SK-N-SH (cell line): ENCODE measurements around the gene SMPD3. TPM values are rescaled to one million over a fixed set of nuclear protein-coding genes. Genes with fewer than 3 reads are reported as not detected.

Experiments
- CTCF ChIA-PET: fragments of 300-600, 350-600 bp; formaldehyde crosslinking; extraction: SDS; loops from one replicate; lab custom pipeline; 2021; lab: Yijun Ruan, JAX
- POLR2A ChIA-PET: fragments of 350-600 bp; sonication (Branson Sonifier 250); formaldehyde crosslinking; extraction: SDS; loops from one replicate; lab custom pipeline; 2020; ENCODE audit warnings: antibody characterized with exemption, inconsistent platforms; lab: Yijun Ruan, JAX
- DNase-seq: peaks from one replicate; pipeline ENCODE4 v3.0.0; 2012
- H2AFZ ChIP-seq: fragments of 200-600 bp; sonication (generic); 2 replicates; pipeline ENCODE4 v1.8.1; 2016; ENCODE audit warnings: antibody characterized with exemption, mild to moderate bottlenecking, low read depth
- H3F3A ChIP-seq: fragments of 200-600 bp; sonication (generic); replicated peaks from 2 replicates; pipeline ENCODE3; 2016; ENCODE audit warnings: antibody characterized with exemption, mild to moderate bottlenecking; ENCODE audit not compliant: insufficient read depth
- H3K27ac ChIP-seq, 2 experiments: fragments of 200-500 bp in 1 of 2; fragments of 200-600 bp in 1 of 2; sonication (Bioruptor generic) in 1 of 2; sonication (generic), shearing (Covaris generic) in 1 of 2; 2 replicates each; pipeline versions ENCODE4 v1.5.1 to v1.6.1; 2014 to 2016; ENCODE audit warnings: low read depth in 2 of 2, inconsistent platforms in 1 of 2, low read length in 1 of 2, mild to moderate bottlenecking in 1 of 2, mixed read lengths in 1 of 2
- H3K27me3 ChIP-seq: fragments of 200-600 bp; sonication (generic), shearing (Covaris generic); 2 replicates; pipeline ENCODE4 v1.6.1; 2016; ENCODE audit warnings: mixed run types; ENCODE audit not compliant: insufficient read depth
- H3K36me3 ChIP-seq, 2 experiments: fragments of 200-500 bp in 1 of 2; fragments of 200-600 bp in 1 of 2; sonication (Bioruptor generic) in 1 of 2; sonication (generic) in 1 of 2; replicated peaks in 1 of 2; 2 replicates each; pipeline versions ENCODE3 to v1.5.1; 2014 to 2016; ENCODE audit warnings: low read length in 1 of 2, mild to moderate bottlenecking in 1 of 2; ENCODE audit not compliant: insufficient read depth in 2 of 2, control insufficient read depth in 1 of 2
- H3K4me1 ChIP-seq, 2 experiments: fragments of 200-500 bp in 1 of 2; fragments of 200-600 bp in 1 of 2; sonication (Bioruptor generic) in 1 of 2; sonication (generic), shearing (Covaris generic) in 1 of 2; 2 replicates each; pipeline versions ENCODE4 v1.5.1 to v1.6.1; 2014 to 2016; ENCODE audit warnings: low read depth in 1 of 2, low read length in 1 of 2, mixed run types in 1 of 2; ENCODE audit not compliant: insufficient read depth in 2 of 2, control insufficient read depth in 1 of 2
- H3K4me2 ChIP-seq: fragments of 200-600 bp; sonication (generic), shearing (Covaris generic); 2 replicates; pipeline ENCODE4 v1.6.1; 2017; ENCODE audit warnings: mixed run types
- H3K4me3 ChIP-seq, 2 experiments: fragments of 200-500 bp in 1 of 2; fragments of 200-600 bp in 1 of 2; sonication (Bioruptor generic) in 1 of 2; sonication (generic), shearing (Covaris generic) in 1 of 2; 2 replicates each; pipeline versions ENCODE4 v1.5.1 to v1.8.1; 2014 to 2016; ENCODE audit warnings: low read depth in 2 of 2, inconsistent platforms in 1 of 2, low read length in 1 of 2, mild to moderate bottlenecking in 1 of 2, mixed read lengths in 1 of 2, moderate library complexity in 1 of 2
- H3K79me2 ChIP-seq: fragments of 200-600 bp; sonication (generic); 2 replicates; pipeline ENCODE4 v1.8.1; 2017; ENCODE audit warnings: mild to moderate bottlenecking; ENCODE audit not compliant: insufficient read depth
- H3K9ac ChIP-seq: fragments of 200-600 bp; sonication (generic); 2 replicates; pipeline ENCODE4 v1.6.1; 2017; ENCODE audit warnings: mixed run types
- H3K9me2 ChIP-seq: fragments of 200-600 bp; sonication (generic); 2 replicates; pipeline ENCODE4 v1.6.1; 2017; ENCODE audit warnings: mixed run types
- H3K9me3 ChIP-seq: fragments of 200-600 bp; sonication (generic); 2 replicates; pipeline ENCODE4 v1.6.1; 2017; ENCODE audit warnings: mixed run types, mild to moderate bottlenecking, moderate library complexity
- H4K20me1 ChIP-seq: fragments of 200-600 bp; sonication (generic); 2 replicates; pipeline ENCODE4 v1.6.1; 2017; ENCODE audit warnings: mild to moderate bottlenecking, mixed run types; ENCODE audit not compliant: insufficient read depth
- ELF1 ChIP-seq: IDR thresholded peaks from 2 replicates; pipeline ENCODE4 v1.4.0; 2012
- EP300 ChIP-seq, 2 experiments: IDR thresholded peaks; 2 replicates each; pipeline versions ENCODE4 v1.4.0 to v1.6.1; 2012; ENCODE audit warnings: borderline replicate concordance in 1 of 2, low read depth in 1 of 2, low read length in 1 of 2
- EZH2phosphoT487 ChIP-seq: fragments of 200-600 bp; sonication (generic); IDR thresholded peaks from 2 replicates; pipeline ENCODE4 v1.6.1; 2017; ENCODE audit warnings: low read depth, mixed run types, mild to moderate bottlenecking, antibody characterized with exemption, moderate library complexity, borderline replicate concordance
- FOXM1 ChIP-seq: IDR thresholded peaks from 2 replicates; pipeline ENCODE4 v1.4.0; 2012; ENCODE audit warnings: low read depth, mild to moderate bottlenecking
- GABPA ChIP-seq: IDR thresholded peaks from 2 replicates; pipeline ENCODE4 v1.4.0; 2012; ENCODE audit warnings: low read depth, mild to moderate bottlenecking
- IRF3 ChIP-seq: fragments of 150-350 bp; IDR thresholded peaks from 2 replicates; pipeline ENCODE4 v1.6.1; 2016; ENCODE audit warnings: mild to moderate bottlenecking, low read depth, low read length
- MEF2A ChIP-seq: IDR thresholded peaks from 2 replicates; pipeline ENCODE4 v1.4.0; 2012; ENCODE audit warnings: low read depth, borderline replicate concordance
- NRF1 ChIP-seq: IDR thresholded peaks from 2 replicates; pipeline ENCODE4 v1.6.1; 2012; ENCODE audit warnings: low read depth, mild to moderate bottlenecking, low read length
- RCOR1 ChIP-seq: fragments of 150-350 bp; IDR thresholded peaks from 2 replicates; pipeline ENCODE4 v1.6.1; 2017; ENCODE audit warnings: antibody characterized with exemption, low read length
- REST ChIP-seq: IDR thresholded peaks from 2 replicates; pipeline ENCODE4 v1.6.1; 2012; ENCODE audit warnings: mild to moderate bottlenecking, low read depth, low read length, moderate library complexity
- RFX5 ChIP-seq: IDR thresholded peaks from 2 replicates; pipeline ENCODE4 v1.6.1; 2012; ENCODE audit warnings: mild to moderate bottlenecking, improper control_type of control experiment, low read length
- SMC3 ChIP-seq: IDR thresholded peaks from 2 replicates; pipeline ENCODE4 v1.6.1; 2012; ENCODE audit warnings: low read depth, low read length, improper control_type of control experiment
- TAF1 ChIP-seq: IDR thresholded peaks from 2 replicates; pipeline ENCODE4 v1.6.1; 2012; ENCODE audit warnings: low read depth, mild to moderate bottlenecking, low read length, moderate library complexity, borderline replicate concordance
- TCF12 ChIP-seq: IDR thresholded peaks from 2 replicates; pipeline ENCODE4 v1.4.0; 2012
- TEAD4 ChIP-seq: IDR thresholded peaks from 2 replicates; pipeline ENCODE4 v1.4.0; 2012; ENCODE audit warnings: mild to moderate bottlenecking, borderline replicate concordance; ENCODE audit not compliant: insufficient read depth
- YY1 ChIP-seq: IDR thresholded peaks from 2 replicates; pipeline ENCODE4 v1.4.0; 2012; ENCODE audit warnings: low read depth, mild to moderate bottlenecking
- ZBTB33 ChIP-seq: IDR thresholded peaks from 2 replicates; pipeline ENCODE4 v1.4.0; 2012; ENCODE audit warnings: low read depth, borderline replicate concordance
- WGBS: methylation state at CpG from one replicate; pipeline ENCODE4 v1.1.6; 2017; ENCODE audit warnings: low lambda C conversion rate; 5-methylcytosine and 5-hydroxymethylcytosine counted together
- polyA plus RNA-seq, 3 experiments: library from polyadenylated mRNA; depleted of rRNA; stranded (reverse); fragments of >200 nt; gene quantifications; 2 replicates each; pipeline ENCODE4 v1.2.3, GENCODE V29; 2012

SMPD3 gene
- polyA plus RNA-seq, 1 of the 3 experiments (the other 2 are of a cell fraction) = 0.38 TPM

GRCh38 chr16:68480084-68480995 is 32.0 kb upstream of the SMPD3 start:
- POLR2A ChIA-PET = no interaction called here
- H3K27ac ChIP-seq = no peak overlapping the region
- CTCF ChIA-PET = interaction anchor here (1.0 to 2.6 kb wide), 6 partner anchors 9 to 115 kb away, joined by 3 to 12 read pairs (median 4); no protein-coding TSS in a partner anchor

More at GRCh38 chr16:68480084-68480995, 32.0 kb upstream of the SMPD3 start:
- H3K79me2 ChIP-seq = no peaks in the 10 kb centered on the region
- no peaks in the 10 kb centered on the region for H3F3A ChIP-seq
- no peak overlapping the region for H3K9ac ChIP-seq
- no peaks in the 10 kb centered on the region for H3K9me3 ChIP-seq
- no peaks in the 10 kb centered on the region for H3K4me1 ChIP-seq
- 41% methylated on average over 5 of the region's 6 CpGs for WGBS
- no peaks in the 10 kb centered on the region for H3K27me3 ChIP-seq
- H3K4me2 ChIP-seq = no peak overlapping the region
- H3K4me3 ChIP-seq = no peak overlapping the region
- no peaks in the 10 kb centered on the region for H3K36me3 ChIP-seq
- DNase-seq = no peak
- no peak for TF ChIP-seq TEAD4
- no peak for TF ChIP-seq ELF1
- no peak for TF ChIP-seq NRF1
- no peak for TF ChIP-seq REST
- TF ChIP-seq EP300 (IDR thresholded peaks at IDR 0.05; ENCODE audit: borderline replicate concordance in 1 of 2, low read depth in 1 of 2, low read length in 1 of 2) = no peak
- no peak for TF ChIP-seq SMC3
- TF ChIP-seq EZH2phosphoT487 = no peak
- TF ChIP-seq TAF1 = no peak
- no peak for TF ChIP-seq TCF12
- no peak for TF ChIP-seq FOXM1
- no peak for TF ChIP-seq MEF2A
- TF ChIP-seq RFX5 = no peak
- no peak for TF ChIP-seq IRF3
- no peak for TF ChIP-seq GABPA
- no peak for TF ChIP-seq RCOR1
- no peak for TF ChIP-seq ZBTB33
- no peak for TF ChIP-seq YY1
- H2AFZ ChIP-seq = no peak overlapping the region
- H3K9me2 ChIP-seq = no peaks in the 10 kb centered on the region
- no peaks in the 10 kb centered on the region for H4K20me1 ChIP-seq
